ENCODE results near the gene CCDC63.
"Not testable (repeated sequence)": the region's sequence is repeated elsewhere in the genome, so short reads cannot be mapped to it uniquely, and the experiment has no call there.

CCDC63 gene

GRCh38 chr12:110844131-110844530 is 2.7 kb upstream of the CCDC63 start:
- DNase-seq (ENCODE audit: low read depth in 4 of 4, low spot score in 1 of 4): no peak

DNA sequence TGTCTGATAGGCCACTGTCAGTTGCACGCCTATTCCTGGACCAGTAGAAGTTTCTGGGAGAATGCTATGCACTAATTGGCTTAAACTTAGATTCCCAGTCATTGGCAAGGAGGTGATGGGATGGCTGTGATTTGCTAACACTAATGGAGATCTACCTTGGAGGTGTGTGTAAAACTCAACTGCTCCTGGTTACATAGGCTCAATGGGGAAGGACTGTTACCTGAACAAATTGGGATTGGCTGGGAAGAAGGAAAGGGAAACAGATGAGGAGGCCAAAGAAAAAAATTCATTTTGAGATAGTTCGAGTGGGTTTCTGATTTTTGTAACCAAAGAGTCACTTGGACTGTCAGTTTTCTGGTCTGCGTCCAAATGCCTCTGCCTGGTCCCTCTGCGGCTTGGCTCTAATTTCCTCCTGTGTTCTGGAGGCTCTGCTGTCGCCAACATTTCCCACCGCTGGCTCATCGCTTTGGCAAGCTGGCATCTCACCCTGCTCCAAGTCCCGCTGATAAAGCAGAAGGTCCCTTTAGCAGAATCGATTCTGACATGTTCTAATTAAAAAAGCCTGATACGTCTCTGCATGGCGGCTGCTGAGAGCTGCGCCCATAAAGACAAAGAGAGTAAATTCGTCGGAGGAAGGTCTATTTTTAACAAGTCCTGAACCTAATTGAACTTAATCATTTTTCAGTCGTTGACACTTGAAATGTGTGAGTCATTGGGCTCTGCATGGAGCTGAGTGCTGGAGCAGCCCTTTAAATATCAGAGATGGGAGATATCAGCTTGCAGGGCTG is 2.0 kb upstream of the CCDC63 start:
- no peak for DNase-seq (ENCODE audit: low read depth in 4 of 4, low spot score in 1 of 4)

DNA sequence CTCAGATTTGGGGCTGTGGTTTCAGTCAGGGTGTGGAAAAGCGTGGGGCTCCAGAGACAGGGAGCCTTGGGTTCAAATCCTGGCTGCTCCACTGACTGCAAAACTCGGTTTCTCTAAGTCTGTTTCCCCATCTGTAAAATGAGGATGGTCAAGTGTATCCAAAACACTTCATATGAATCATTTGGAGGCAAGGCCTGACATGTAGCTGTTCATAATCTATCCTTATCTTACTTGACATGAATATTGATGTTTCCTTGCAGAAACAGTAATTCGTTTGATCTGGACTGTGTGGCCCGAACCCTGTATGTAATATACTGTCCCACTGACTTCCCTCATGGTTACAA is 1.5 kb upstream of the CCDC63 start:
- DNase-seq (ENCODE audit: low read depth in 4 of 4, low spot score in 1 of 4): no peak

DNA sequence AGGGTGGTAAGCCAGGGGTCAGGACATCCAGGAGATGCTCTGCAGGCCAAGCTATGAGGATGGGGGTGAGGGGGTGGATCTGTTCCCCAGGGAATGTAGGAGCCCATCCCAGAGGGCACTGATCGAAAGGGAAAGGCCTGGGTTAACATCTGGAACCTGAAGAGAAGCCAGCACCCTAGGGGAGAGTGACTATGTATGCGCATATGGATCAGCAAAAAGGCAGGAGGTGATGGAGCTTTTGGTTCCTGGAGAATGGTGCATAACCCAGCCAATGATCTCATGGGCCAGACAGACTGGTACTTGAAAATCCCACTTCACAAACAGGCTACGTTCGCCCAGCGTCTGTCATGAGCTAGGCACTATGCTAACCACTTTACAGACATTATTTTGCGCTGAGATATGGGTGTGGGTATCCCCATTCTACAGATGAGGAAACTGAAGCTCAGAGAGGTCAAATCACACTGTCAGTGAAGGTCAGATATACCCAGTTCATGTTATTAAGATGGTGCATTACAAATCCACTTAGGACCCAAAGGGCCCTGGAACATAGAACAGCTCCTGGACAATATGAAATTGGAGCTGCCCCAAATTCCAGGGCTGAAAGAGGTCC is 1.6 kb downstream of the CCDC63 start:
- no peak for DNase-seq (ENCODE audit: low read depth in 4 of 4, low spot score in 1 of 4)

DNA sequence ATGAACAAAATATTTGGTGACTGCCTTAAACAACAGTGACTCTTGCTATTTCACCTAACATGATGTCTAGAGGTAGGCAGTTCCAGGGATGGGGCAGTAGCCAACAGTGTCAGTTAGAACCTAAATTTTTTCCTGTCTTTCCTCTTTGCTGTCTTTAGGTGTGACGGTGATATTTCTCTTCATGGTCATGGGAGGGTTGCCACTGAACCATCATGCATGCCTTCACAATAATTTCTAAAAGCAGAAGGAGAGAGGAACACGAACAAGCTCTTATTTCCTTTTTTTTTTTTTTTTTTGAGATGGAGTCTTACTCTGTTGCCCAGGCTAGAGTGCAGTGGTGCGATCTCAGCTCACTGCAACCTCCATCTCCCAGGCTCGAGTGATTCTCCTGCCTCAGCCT is 2.4 kb downstream of the CCDC63 start:
- DNase-seq (ENCODE audit: low read depth in 4 of 4, low spot score in 1 of 4): no peak

GRCh38 chr12:110849748-110850403 is 3.1 kb downstream of the CCDC63 start:
- no peak for DNase-seq (ENCODE audit: low read depth in 4 of 4, low spot score in 1 of 4)

DNA sequence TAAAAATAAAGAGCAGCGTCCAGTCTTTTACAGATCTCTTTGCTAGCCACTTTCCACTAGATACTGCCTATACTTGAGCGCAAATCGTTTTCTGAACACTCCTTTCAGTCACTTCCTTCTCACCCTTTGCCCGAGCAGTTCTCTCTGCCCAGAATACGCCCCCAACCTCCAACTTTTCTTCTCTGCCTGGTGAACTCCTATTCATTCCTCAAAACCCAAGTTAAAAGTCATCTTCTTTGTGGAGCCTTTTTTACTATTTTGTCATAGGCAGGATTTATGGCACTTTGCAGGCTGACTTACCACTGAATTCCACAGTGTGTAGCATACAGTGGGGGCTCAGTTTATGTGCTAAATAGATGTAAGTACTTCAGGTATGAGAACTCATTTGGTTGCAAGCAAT is 4.0 kb downstream of the CCDC63 start:
- no peak for DNase-seq (ENCODE audit: low read depth in 4 of 4, low spot score in 1 of 4)

DNA sequence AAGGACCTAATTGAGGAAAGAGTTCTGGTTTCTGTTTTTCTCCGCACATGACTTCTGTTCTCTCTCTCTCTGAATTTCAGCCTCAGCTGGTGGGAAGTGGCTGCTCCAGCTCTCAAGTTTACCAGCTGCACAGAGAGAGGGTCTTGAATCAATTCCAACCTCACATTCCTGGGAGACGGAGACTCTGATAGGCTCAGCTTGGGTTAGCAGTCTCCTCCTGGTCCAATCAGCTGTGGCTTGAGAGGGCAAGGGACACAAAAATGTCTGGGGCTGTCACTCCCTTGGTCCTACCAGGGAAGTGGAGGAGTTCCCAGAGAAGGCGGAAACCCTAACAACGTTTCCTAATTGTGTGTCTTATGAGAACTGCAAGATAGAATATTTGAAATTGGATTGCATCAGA is 7.0 kb downstream of the CCDC63 start:
- DNase-seq (ENCODE audit: low read depth in 4 of 4, low spot score in 1 of 4): no peak

DNA sequence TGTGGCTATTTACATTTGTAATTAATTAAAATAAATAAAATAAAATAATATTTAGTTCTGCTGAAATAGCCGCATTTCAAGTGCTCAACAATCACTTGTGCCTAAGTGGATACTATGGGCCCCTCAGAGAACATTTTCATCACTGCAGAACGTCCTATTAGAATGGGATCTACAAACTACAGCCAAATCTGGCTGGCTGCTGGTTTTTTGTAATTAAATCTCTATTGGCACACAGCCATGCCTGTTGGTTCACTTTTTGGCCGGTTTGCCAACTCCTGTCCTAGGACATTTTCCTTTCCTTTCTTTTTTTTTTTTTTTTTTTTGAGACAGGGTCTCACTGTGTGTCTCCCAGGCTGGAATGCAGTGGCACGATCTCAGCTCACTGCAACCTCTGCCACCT is 9.8 kb downstream of the CCDC63 start:
- DNase-seq (ENCODE audit: low read depth in 4 of 4, low spot score in 1 of 4): no peak

DNA sequence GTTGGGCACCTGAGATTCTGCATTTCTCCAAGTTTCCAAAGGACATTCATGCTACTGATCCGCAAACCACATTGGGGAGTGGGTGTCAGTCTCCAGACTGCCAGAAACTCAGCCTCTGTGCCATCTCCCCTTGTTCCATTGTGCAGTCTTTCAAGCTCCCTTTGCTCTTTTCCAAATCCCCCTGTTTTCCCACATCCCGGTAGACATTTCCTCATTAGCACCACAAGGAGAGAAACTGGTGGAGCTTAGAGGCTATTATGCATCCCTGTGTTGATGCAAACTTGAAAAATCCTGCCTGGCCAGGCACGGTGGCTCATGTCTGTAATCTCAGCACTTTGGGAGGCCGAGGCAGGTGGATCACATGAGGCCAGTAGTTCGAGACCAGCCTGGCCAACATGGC is 10.7 kb downstream of the CCDC63 start:
- DNase-seq (ENCODE audit: low read depth in 4 of 4, low spot score in 1 of 4): no peak

- DNase-seq (ENCODE audit: low read depth in 4 of 4, low spot score in 1 of 4): not testable (repeated sequence)
These were observed 11.2 kb downstream of the CCDC63 start for GRCh38 chr12:110857954-110858353.

GRCh38 chr12:110858848-110859247 is 12.1 kb downstream of the CCDC63 start:
- DNase-seq (ENCODE audit: low read depth in 4 of 4, low spot score in 1 of 4): no peak

- no peak for DNase-seq (ENCODE audit: low read depth in 4 of 4, low spot score in 1 of 4)
These were observed 14.1 kb downstream of the CCDC63 start for GRCh38 chr12:110860833-110861296.

DNA sequence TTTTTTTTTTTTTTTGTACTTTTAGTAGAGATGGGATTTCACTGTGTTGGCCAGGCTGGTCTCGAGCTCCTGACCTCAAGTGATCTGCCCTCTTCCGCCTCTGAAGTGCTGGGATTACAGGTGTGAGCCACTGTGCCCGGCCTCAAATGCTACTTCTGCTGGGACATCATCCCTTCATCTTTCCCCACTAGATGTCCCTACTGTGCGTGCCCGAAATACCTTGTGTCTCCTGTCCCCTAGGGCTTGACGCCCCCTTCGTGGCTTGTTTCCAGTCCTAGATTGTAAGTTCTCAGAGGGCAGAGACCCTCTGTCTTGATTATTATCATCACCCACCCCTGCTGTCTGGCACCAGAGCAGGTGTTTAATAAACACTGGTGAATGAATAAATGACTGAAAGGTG is 14.9 kb downstream of the CCDC63 start:
- no peak for DNase-seq (ENCODE audit: low read depth in 4 of 4, low spot score in 1 of 4)

- no peak for DNase-seq (ENCODE audit: low read depth in 4 of 4, low spot score in 1 of 4)
These were observed 15.5 kb downstream of the CCDC63 start for GRCh38 chr12:110862329-110862728.

- no peak for DNase-seq (ENCODE audit: low read depth in 4 of 4, low spot score in 1 of 4)
These were observed 16.4 kb downstream of the CCDC63 start for GRCh38 chr12:110863161-110863560.

DNA sequence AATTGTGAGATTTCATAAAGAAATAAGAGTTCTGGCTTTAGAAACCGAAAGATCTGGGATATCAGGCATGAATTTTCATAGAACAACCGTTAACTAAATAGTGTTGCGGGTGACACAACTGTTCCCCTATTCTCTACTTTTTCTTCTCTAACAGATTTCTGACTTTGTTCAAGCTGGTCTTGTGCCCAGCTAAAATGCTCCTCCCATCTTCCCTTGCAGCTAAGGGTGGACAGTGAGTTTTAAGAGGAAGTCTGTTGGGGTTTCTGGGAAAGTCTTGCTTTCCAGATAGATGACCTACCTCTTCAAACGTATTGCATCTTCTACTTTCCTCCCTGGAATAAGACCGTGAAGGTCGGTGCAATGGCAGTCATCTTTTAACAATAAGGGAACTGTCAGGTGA is 18.7 kb downstream of the CCDC63 start:
- no peak for DNase-seq (ENCODE audit: low read depth in 4 of 4, low spot score in 1 of 4)

DNA sequence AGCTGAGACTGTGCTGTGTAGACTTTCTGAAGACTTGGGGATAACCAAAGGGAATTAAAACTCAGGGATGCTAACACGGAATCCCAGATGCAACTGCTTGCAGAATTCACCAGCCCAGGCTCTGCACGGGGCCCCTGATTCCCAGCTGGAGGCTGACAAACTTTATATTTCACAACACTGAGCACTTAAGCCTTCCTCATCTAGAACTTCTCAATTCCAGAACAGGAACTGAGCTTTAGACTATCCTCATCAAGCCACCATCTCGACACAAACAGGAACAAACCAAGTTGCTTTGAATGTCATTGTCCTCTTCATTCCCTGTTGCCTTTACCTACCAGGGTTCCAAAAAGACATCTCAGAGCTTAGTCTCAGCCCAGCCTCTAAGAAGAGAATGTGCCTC is 22.2 kb downstream of the CCDC63 start:
- DNase-seq (ENCODE audit: low read depth in 4 of 4, low spot score in 1 of 4): no peak

GRCh38 chr12:110869803-110870202 is 23.0 kb downstream of the CCDC63 start:
- no peak for DNase-seq (ENCODE audit: low read depth in 4 of 4, low spot score in 1 of 4)

GRCh38 chr12:110872100-110872499 is 25.3 kb downstream of the CCDC63 start:
- no peak for DNase-seq (ENCODE audit: low read depth in 4 of 4, low spot score in 1 of 4)

DNA sequence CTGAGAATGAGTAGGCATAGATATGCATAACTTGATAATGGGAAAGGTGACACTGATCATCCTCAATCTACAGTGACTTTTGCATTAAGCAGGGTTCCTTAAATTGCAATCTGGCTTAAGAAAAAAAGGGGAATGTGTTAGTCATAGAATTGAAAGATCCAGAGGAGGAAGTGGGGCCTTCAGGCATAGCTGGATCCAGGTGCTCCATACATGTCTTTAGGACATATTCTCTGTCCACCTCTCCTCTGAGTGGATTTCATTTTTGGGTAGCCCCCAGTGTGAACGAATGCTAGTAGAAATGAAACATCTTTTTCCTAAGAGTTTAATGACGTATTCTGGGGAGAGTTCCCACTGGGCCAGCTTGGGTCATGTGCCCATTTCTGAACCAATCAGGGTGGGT is 27.6 kb downstream of the CCDC63 start:
- DNase-seq (ENCODE audit: low read depth in 4 of 4, low spot score in 1 of 4): no peak

DNA sequence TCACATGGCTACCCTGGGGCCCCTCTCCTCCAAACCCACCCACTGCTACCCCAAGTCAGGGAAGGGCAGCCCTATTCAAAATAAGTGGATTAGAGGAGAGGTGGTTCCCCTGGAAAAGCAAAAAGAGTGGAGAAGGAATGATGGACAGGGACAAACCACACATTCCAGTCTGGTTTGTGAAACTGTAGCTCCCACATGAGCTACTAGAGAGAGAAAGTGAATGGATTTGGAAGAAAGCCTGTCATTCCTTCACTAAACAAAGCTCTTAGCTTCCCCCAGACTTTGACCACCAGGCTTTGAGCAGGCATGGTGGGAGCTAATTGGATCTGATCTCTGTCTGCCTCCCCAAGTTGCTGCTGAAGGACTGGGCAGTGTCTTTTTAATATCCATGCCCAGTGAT is 28.0 kb downstream of the CCDC63 start:
- no peak for DNase-seq (ENCODE audit: low read depth in 4 of 4, low spot score in 1 of 4)

Measured in stimulated activated CD4-positive, alpha-beta T cell treated with anti-CD3 and anti-CD28 coated beads, Interleukin-1b, Interleukin-23, amount 100 ng/mL, for 24 hours (primary cell).